Heart right ventricle (tissue), 16 donors: ENCODE measurements around the gene CXCR1. TPM values are rescaled to one million over a fixed set of nuclear protein-coding genes. Genes with fewer than 3 reads are reported as not detected.
"Not testable (repeated sequence)": the region's sequence is repeated elsewhere in the genome, so short reads cannot be mapped to it uniquely, and the experiment has no call there.

Experiments
- ATAC-seq, 8 donors: fragments of 200-7000 bp; cut with Tn5 transposase; one replicate each; pipeline ENCODE4 v1.9.1; 2020; ENCODE audit warnings: mild to moderate bottlenecking in 8 of 8, moderate library complexity in 8 of 8, moderate number of reproducible peaks in 1 of 8
- DNase-seq, 2 donors: peaks; one replicate each; pipeline ENCODE4 v3.0.0-alpha.2; 2020
- H3K27ac ChIP-seq, 10 donors: fragments of 200-600 bp; sonication (generic) in 2 of 10; one replicate each; pipeline versions ENCODE4 v1.5.0 to v1.8.0; 2020 to 2022; ENCODE audit warnings: mild to moderate bottlenecking in 3 of 10
- H3K27me3 ChIP-seq, 7 donors: fragments of 200-600 bp; one replicate each; pipeline ENCODE4 v1.8.0; 2021 to 2022; ENCODE audit warnings: mild to moderate bottlenecking in 2 of 7
- H3K36me3 ChIP-seq, 9 donors: fragments of 200-600 bp; sonication (generic) in 1 of 9; one replicate each; pipeline versions ENCODE4 v1.5.0 to v1.8.0; 2020 to 2022; ENCODE audit warnings: mild to moderate bottlenecking in 2 of 9
- H3K4me1 ChIP-seq, 9 donors: fragments of 200-600 bp; sonication (generic) in 1 of 9; one replicate each; pipeline versions ENCODE4 v1.5.0 to v1.8.0; 2020 to 2022; ENCODE audit warnings: mild to moderate bottlenecking in 4 of 9
- H3K4me3 ChIP-seq, 10 donors: fragments of 200-600 bp; sonication (generic) in 2 of 10; one replicate each; pipeline versions ENCODE4 v1.5.0 to v1.8.0; 2020 to 2022; ENCODE audit warnings: mild to moderate bottlenecking in 7 of 10, moderate library complexity in 2 of 10
- H3K9me3 ChIP-seq, 11 donors: fragments of 200-600 bp in 10 of 11; sonication (generic) in 2 of 11; one replicate each; pipeline versions ENCODE4 v1.5.0 to v1.8.0; 2013 to 2022; ENCODE audit warnings: mild to moderate bottlenecking in 2 of 11, control low read depth in 1 of 11, moderate library complexity in 1 of 11
- CTCF ChIP-seq, 9 donors: fragments of 200-600 bp; sonication (generic) in 2 of 9; IDR thresholded peaks; one replicate each; pipeline versions ENCODE4 v1.5.0 to v1.8.0; 2021 to 2022; ENCODE audit warnings: antibody characterized with exemption in 9 of 9, mild to moderate bottlenecking in 5 of 9, moderate library complexity in 1 of 9
- WGBS, 2 donors: extraction: QIAGEN DNeasy Blood & Tissue Kit; methylation state at CpG; one replicate each; pipeline ENCODE4 v1.1.7; 2013; ENCODE audit warnings: inconsistent platforms in 1 of 2; 5-methylcytosine and 5-hydroxymethylcytosine counted together
- intact Hi-C, 10 donors: fragments of 100-400 bp; cut with DNase I; formaldehyde crosslinking; loops; one replicate each; pipeline versions ENCODE4 v1.11.1 to v1.14.2; 2022
- polyA plus RNA-seq, 2 donors: library from polyadenylated mRNA; stranded (reverse); fragments of 200-250 nt; gene quantifications; one replicate each; pipeline ENCODE4 v1.2.3, GENCODE V29; 2013
- total RNA-seq, 10 donors: library from RNA; stranded (reverse); fragmentation: NEBNext Ultra II Directional in 3 of 10; extraction: Animal tissue kit (Norgen Biotek cat#: 25700) in 3 of 10; gene quantifications; one replicate each; pipeline versions ENCODE4 v1.2.1 to v1.2.4, GENCODE V29; 2021 to 2023
- donor health status: Arrhythmogenic right ventricular cardiomyopathy.
- donor health status: ischemic (EF 13 %, LVEDD 7.1; RV severe dilation, severe dysfunction).
- donor health status: healthy with polysubstance abuse.
- donor health status: DM: no; HTN: yes; CAD: no.
- donor health status: DM: no; HTN: no; CAD: no.
- donor health status: ischemic (EF 25% LVEDD 6.9; RV normal size, moderate dysfunction).
- donor health status: ischemic (EF 25% LVEDD 5.7; RV mildly dilated, moderate dysfunction).
- donor health status: healthy.
- donor health status: DM: yes; HTN: yes; CAD: no.
- donor health status: Ischemic cardiomyopathy.
- donor health status: ischemic (EF 35%, LVEDD 5.7; RV mildly dilated, moderate dysfunction).
- donor health status: nonischemic (EF 11% LVEDD 7.7; RV severe dilation, severe dysfunction).
- donor health status: DM: yes; HTN: yes; CAD: no.
- donor health status: PGD.
- donor health status: ischemic (EF 29% LVEDD 5.4; RV normal size, mild dysfunction).
- donor health status: nonischemic (EF 23%, LVEDD 6.1; RV moderate dilation, normal function).

CXCR1 gene
- total and polyA plus RNA-seq, 12 donors: 0.10 to 2.6 (median 0.42) TPM; not detected in 1

- TF ChIP-seq CTCF (IDR thresholded peaks at IDR 0.05): no peak
- no peaks in the 10 kb centered on the region for H3K9me3 ChIP-seq
- H3K27me3 ChIP-seq: peaks cover 0 to 12% (median 0%) of the 10 kb centered on the region in 7 donors
- 68 to 81% methylated on average over 2 of the region's 2 CpGs for WGBS, 2 donors
- no peaks in the 10 kb centered on the region for H3K36me3 ChIP-seq
- H3K27ac ChIP-seq: no peak overlapping the region
- no peak for DNase-seq
- H3K4me3 ChIP-seq: no peak overlapping the region
- peaks cover 0 to 4% (median 0%) of the 10 kb centered on the region in 9 donors for H3K4me1 ChIP-seq
- intact Hi-C loops: no loop called here
- ATAC-seq: no peak
Measured at GRCh38 chr2:218172845-218173244, 6.1 kb upstream of the CXCR1 start.

- H3K9me3 ChIP-seq, H3K27ac ChIP-seq, H3K36me3 ChIP-seq, intact Hi-C loops, ATAC-seq, H3K4me3 ChIP-seq, DNase-seq: not testable (repeated sequence)
- peaks cover 0 to 12% (median 0%) of the 10 kb centered on the region in 7 donors for H3K27me3 ChIP-seq
- peaks cover 0 to 11% (median 0%) of the 10 kb centered on the region in 9 donors for H3K4me1 ChIP-seq
- WGBS, 2 donors: 88 to 92% methylated on average over 3 of the region's 3 CpGs
Measured at GRCh38 chr2:218171744-218172143, 5.0 kb upstream of the CXCR1 start.

GRCh38 chr2:218169757-218170546 is 3.2 kb upstream of the CXCR1 start:
- WGBS, 2 donors: 64 to 80% methylated on average over 5 of the region's 5 CpGs
- Histone ChIP-seq H3K27ac (no peak overlapping the region), H3K27me3 (peaks cover 0 to 12% (median 0%) of the 10 kb centered on the region in 7 donors), H3K9me3 (no peaks in the 10 kb centered on the region), H3K4me1 (peaks cover 0 to 17% (median 0%) of the 10 kb centered on the region in 9 donors), H3K4me3 (no peak overlapping the region), H3K36me3 (no peaks in the 10 kb centered on the region)
- ATAC-seq (peak in 1 of 8 donors; percentile 52), DNase-seq (no peak)
- intact Hi-C loops: no loop called here
- no peak for TF ChIP-seq CTCF (IDR thresholded peaks at IDR 0.05)

GRCh38 chr2:218168635-218169462 is 2.1 kb upstream of the CXCR1 start:
- WGBS, 2 donors: 41 to 42% methylated on average over 9 of the region's 9 CpGs
- Histone ChIP-seq H3K4me1 (peaks cover 0 to 17% (median 0%) of the 10 kb centered on the region in 9 donors), H3K27me3 (peaks cover 0 to 12% (median 0%) of the 10 kb centered on the region in 7 donors), H3K9me3 (no peaks in the 10 kb centered on the region), H3K4me3 (no peak overlapping the region), H3K27ac (no peak overlapping the region), H3K36me3 (no peaks in the 10 kb centered on the region)
- TF ChIP-seq CTCF (IDR thresholded peaks at IDR 0.05): peak; percentile 32 to 77 (median 74)
- peak in 5 of 8 donors; percentile 28 to 53 (median 48) for ATAC-seq
- intact Hi-C loops: no loop called here
- DNase-seq: peak; percentile 26 to 51
